GM18868 (cell line): ENCODE results near the gene SIX6.

ENCODE experiments used
- ATAC-seq: cut with Tn5 transposase; IDR thresholded peaks from one replicate; pipeline ENCODE4 v1.9.1; 2021; ENCODE audit warnings: mild to moderate bottlenecking, moderate library complexity; ENCODE audit not compliant: unreplicated experiment

SIX6 gene

GRCh38 chr14:60512973-60513571 is 4.1 kb downstream of the SIX6 start:
- no peak for ATAC-seq

- ATAC-seq: no peak
These were observed 5.4 kb downstream of the SIX6 start for GRCh38 chr14:60514378-60514740.

GRCh38 chr14:60514741-60515491 is 6.0 kb downstream of the SIX6 start:
- peak; percentile 63 for ATAC-seq

GRCh38 chr14:60515511-60516289 is 6.8 kb downstream of the SIX6 start:
- ATAC-seq: no peak

- no peak for ATAC-seq
These were observed 23.5 kb downstream of the SIX6 start for GRCh38 chr14:60532442-60532841.

GRCh38 chr14:60537663-60538062 is 28.7 kb downstream of the SIX6 start:
- no peak for ATAC-seq

GRCh38 chr14:60544659-60545058 is 35.7 kb downstream of the SIX6 start:
- peak; percentile 95 for ATAC-seq

GRCh38 chr14:60553808-60554207 is 44.9 kb downstream of the SIX6 start:
- ATAC-seq: no peak

GRCh38 chr14:60561845-60562746 is 53.1 kb downstream of the SIX6 start:
- ATAC-seq: peak; percentile 82
